H54 (cell line): ENCODE data around the gene HIPK2.
"Not testable (repeated sequence)": the region's sequence is repeated elsewhere in the genome, so short reads cannot be mapped to it uniquely, and the experiment has no call there.

Experiments used
- DNase-seq: peaks from one replicate; pipeline ENCODE4 v3.0.0; 2011; ENCODE audit warnings: low spot score, mixed read lengths; ENCODE audit not compliant: insufficient read length
- FAIRE-seq: peaks from 3 replicates; lab custom pipeline; 2011; peaks lifted over from hg19 to GRCh38; lab: Jason Lieb, UNC
- POLR2A ChIP-seq: IDR thresholded peaks from 2 replicates; pipeline ENCODE4 v1.6.1; 2011; ENCODE audit warnings: low read depth, mild to moderate bottlenecking, low read length

The HIPK2 gene

DNA sequence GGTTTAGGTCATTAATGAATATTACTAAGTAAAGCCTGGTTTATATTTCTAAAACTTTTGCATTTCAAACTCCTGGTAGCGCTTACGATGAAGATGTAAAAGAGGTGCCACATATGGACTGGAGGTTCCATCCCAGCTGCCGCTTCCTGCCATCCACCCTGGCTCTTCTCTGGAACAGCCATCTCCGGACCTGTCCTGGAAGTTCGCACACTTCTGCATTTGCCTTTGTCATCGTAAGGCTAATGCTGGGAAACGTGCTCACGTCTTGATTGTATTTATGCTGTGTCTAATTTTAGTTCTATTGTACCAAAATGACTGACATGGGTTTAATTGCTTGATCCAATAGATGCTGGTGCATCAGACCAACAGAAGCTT is 103.1 kb downstream of the HIPK2 start:
- no peak for TF ChIP-seq POLR2A
- DNase-seq: no peak
- FAIRE-seq: no peak

DNA sequence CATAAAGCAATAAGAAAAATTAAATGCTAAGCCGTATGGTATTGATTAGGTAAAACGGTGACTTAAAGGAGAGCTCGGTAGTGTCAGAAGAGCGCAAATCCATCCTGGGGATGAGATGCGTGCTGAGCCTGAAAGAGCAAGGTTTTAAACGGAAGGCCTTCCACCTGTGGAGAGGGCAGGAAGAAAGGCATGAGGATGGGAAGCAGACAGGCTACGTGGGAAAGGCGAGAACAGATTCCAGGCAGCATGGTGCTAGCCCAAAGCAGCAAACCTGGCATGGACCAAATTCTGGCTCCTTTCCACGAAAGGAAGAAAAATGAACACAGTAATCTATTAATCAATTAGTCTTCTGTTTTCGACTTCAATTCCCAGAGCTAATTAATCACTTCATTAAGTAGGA is 103.5 kb downstream of the HIPK2 start:
- FAIRE-seq (no peak), DNase-seq (no peak)
- no peak for TF ChIP-seq POLR2A

DNA sequence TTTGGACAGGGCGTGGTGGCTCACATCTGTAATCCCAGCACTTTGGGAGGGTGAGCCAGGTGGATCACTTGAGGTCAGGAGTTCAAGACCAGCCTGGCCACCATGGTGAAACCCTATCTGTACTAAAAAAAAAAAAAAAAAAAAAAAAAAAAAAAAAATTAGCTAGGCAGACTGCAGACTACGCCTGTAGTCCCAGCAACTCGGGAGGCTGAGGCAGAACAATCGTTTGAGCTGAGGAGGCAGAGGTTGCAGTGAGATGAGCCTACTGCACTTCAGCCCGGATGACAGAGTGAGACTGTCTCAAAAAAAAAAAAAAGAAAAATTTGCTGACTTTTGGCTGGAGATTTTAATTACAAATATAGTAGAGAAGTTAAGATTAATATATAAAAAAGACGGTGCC is 104.0 kb downstream of the HIPK2 start:
- no peak for DNase-seq
- no peak for TF ChIP-seq POLR2A
- no peak for FAIRE-seq

DNA sequence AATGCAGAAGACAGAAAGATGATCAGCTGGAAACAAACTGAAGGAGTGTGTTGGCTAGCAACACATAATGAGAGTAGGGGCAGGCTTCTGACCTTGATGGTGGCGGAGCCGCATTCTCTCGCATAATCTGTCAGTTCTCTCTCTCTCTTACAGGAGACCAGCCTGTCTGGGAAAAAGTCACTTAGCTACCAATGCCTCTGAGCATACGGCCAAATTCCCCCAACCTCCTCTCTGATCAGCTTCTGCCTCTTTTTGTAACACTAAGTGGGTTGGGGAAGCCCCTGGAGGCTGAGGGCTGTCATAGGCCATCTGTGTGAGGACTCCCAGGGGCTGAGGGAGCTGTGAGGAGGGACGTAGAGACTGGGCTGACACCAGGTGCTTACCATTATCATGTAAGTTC is 104.6 kb downstream of the HIPK2 start:
- FAIRE-seq (no peak), DNase-seq (no peak)
- no peak for TF ChIP-seq POLR2A

DNA sequence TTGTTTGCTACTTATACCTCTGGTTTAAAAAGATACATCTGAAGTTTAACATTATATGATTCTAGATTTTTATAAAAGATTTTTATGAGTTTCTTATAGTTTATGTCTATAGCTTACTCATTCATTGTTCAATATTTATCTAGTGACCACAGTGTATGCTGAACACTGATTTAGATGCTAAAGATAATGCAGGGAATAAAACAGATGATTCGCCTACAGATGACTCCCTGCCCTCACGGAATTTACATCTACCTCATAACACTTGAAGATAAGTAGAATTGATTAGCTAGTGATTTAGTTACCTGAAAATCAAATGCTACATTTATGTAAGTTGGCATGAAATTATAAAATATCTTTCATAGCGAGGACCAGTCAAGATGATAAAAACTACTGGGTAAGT is 105.8 kb downstream of the HIPK2 start:
- DNase-seq (no peak), FAIRE-seq (no peak)
- no peak for TF ChIP-seq POLR2A

DNA sequence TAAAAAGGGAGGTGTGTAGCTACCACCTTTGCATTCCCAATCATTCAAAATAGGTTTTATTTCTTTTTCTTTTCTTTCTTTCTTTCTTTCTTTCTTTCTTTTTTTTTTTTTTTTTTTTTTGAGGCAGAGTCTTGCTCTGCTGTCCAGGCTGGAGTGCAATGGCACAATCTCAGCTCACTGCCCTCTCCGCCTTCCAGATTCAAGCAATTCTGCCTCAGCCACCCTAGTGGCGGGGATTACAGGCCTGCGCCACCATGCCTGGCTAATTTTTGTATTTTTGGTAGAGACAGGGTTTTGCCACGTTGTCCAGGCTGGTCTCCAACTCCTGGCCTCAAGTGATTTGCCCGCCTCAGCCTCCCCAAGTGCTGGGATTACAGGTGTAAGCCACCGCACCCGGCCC is 107.1 kb downstream of the HIPK2 start:
- FAIRE-seq: not testable (repeated sequence)

DNA sequence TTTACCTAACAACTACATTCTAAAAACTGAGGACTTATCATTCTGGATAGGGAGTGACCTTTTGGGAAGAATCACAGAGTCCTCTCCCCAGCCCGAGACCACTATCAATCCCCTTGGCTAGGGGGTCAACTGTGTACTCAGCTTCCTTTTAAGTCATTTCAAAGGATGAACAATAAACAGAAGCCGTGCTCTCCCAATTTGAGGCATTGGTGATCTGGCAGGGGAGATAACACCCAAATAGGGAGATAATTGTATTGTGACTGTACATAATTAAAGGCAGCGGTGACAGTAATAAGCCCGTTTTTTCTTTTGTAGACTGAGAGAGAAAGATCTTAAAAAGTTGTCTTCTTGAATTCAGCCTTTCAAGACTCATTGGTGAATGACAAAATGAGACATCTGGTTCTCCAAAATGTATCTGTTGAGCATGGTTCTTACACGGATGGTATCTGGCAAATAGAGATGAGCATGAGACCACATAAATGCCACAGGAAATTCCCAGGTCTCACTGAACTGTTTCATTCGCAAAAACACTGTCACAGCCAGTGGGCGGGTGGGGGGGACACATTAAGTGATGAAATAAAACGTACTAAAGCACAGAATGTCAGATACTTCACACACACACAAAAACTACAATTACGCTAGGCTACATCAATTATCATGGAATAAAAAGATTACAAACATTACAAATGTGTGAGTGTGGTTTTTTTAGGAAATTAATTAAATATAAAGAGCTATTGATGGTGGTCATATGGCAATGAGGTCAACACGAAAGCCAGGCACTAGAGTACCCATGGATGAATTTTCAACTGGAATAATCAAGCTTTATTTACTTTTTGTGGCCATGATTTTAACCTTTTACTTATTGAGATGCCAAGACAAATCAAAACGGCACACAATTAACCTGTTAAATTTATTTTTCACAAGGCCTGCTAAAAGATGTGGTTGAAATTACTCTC is 108.4 kb downstream of the HIPK2 start:
- DNase-seq (no peak), FAIRE-seq (no peak)
- no peak for TF ChIP-seq POLR2A

More for the DNA sequence above, 107.1 kb downstream of the HIPK2 start:
- DNase-seq: not testable (repeated sequence)

DNA sequence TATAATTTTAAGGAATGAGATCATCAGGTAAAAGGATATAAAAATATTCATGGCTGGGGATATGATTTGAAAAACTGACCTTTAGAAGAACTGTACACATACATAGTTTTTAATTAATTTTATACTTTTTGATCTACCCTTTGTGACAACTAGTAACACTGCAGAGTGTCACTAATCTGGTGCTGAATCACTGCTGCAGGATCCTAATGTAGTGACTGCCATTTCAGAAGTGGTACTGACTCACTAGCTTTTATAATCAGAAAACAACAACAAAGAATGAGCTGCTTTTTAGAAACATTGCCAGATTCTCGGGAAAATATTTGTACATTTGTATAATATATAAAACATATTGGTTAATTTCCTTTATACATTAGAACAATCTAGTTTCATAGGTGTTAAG is 110.4 kb downstream of the HIPK2 start:
- TF ChIP-seq POLR2A: no peak
- no peak for DNase-seq
- FAIRE-seq: no peak

DNA sequence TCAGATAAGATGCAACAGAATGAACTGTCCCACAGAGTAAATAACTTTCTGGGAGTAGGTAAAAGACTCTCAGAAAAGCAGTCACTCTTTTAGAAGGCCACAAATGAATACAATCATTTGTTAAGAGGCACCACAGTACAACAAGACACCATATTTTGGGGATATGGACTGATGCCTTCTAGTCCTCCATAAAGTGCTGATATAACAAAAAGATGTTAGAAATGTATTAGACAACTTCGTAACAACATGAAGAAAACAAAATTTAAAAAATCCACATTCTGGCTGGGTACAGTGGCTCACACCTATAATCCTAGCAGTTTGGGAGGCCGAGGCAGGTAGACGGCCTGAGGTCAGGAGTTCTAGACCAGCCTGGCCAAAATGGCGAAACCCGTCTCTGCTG is 111.3 kb downstream of the HIPK2 start:
- DNase-seq (no peak), FAIRE-seq (no peak)
- TF ChIP-seq POLR2A: no peak

DNA sequence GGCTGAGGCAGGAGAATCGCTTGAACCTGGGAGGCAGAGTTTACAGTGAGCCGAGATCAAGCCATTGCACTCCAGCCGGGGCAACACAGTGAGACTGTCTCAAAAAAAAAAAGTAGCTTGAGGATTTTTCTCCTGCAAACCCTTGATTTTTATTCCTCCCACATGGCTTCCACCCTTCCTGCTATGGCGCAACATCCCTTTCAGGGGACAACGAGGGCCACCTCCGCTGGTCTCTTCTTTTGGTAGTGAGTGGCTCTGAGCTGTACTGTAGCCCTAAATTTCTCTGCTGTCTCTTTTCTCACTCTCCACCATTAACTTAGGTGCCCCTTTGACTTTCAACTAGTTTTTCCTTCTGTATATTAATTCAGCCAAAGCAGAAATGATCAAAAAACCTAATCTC is 113.4 kb downstream of the HIPK2 start:
- no peak for DNase-seq
- no peak for FAIRE-seq
- TF ChIP-seq POLR2A: no peak

DNA sequence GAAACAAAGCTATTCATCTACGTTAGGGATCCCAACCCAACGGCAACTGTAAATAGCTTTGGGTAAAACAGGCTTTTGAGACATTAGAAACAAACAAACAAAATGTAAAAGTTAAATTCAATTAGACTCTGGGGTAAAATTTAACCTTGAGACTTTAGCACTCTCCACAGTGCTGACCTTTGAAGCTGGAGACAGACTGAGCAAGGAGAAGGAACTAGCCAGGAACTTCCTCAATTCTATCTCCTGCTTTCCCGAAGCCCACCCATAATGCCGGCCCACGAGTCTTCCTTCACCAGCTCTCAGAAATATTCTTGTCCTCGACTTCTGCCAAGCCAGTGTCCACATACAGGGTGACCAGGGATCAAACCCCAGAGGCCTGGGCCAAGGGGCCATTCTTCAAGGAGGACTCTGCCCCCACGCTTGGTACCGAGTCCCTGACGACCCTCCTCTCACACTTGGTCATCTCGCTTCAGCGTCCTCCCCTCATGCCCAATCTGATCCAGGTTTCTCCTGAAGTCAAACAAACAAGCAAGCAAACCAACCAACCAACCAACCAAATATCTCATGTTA is 114.1 kb downstream of the HIPK2 start:
- DNase-seq (no peak), FAIRE-seq (no peak)
- no peak for TF ChIP-seq POLR2A

DNA sequence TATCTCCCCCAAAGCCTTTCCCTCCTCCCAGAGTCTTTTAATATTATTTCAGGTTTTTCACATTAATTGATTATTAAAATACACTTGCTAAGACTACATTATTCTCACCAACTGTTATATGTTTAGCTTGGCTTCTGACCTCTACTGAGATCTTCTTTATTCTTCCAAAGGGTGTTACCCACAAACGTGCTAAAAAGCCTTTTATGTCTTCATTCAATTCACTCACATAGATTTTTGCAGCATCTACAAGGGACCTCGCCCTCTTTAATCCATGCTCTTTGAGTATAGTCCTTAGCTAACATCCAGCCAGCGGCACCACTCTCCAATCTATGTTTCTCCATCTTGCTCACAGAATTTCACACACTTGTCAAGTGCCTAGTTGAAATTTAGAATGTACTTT is 115.9 kb downstream of the HIPK2 start:
- DNase-seq (no peak), FAIRE-seq (no peak)
- TF ChIP-seq POLR2A: no peak

DNA sequence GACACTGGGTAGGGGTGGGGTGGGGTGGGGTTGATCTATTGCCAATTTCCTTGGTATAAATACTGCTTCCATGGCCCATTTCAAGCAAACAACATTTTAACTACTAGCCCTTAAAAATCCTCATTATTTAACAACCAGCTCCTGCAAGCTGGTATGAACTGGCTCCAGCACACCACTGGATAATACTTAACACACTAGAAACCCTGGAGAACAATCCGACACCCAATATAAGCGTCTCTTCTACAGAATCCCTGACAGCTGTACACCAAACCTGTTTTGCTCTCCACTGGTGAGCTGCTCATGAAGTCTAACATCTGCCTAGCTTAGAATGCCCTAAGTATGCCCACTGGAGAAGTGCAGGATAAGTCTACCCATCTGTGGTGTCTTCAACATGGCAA is 116.8 kb downstream of the HIPK2 start:
- no peak for TF ChIP-seq POLR2A
- FAIRE-seq (no peak), DNase-seq (no peak)

DNA sequence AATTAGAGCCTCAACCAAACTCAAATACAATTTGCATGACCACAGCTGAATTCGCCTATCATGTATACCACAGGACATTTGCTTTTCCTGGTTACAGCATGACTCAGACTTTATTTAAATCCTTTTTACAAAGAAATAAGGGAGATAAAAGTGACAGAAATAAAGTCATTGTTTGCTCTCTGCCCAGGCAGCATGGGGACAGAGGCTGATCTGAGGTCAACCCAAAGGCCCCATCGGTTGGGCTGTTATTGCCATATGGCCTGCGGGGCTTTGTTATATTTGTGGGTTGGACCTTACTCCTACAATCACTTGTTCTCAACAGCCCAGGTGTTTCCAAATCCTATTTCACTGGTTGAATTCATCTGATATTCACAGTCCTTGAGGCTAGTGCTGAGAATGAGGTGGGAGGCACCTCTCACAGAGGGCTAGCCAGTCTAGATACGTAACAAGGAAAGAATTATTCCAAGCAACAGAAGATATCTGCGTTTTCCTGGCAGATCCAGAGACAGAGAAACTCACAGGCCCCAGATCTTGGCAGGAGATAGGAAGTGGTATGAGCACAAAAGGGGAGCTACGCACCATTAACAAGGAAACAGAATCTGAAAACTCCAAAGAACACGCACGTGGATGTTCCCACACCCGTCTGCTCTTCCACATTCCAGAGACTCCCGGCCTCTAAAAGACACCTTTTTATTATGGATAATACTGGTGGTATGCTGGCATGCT is 117.3 kb downstream of the HIPK2 start:
- no peak for DNase-seq
- FAIRE-seq: no peak
- TF ChIP-seq POLR2A: no peak
